Memory B cell (primary cell): Measurements from ENCODE around the gene PRELID3B.

ENCODE experiments used
- ATAC-seq: fragments of 150-1000 bp; cut with Tn5 transposase; 2 replicates; pipeline ENCODE4 v1.10.0; 2021; ENCODE audit warnings: low read depth, mild to moderate bottlenecking, moderate library complexity
- DNase-seq, 2 donors: peaks; one replicate each; pipeline ENCODE4 v3.0.0; 2022; ENCODE audit warnings: low spot score in 2 of 2
- H3K27ac Mint-ChIP-seq: one replicate; pipeline ENCODE4 v1.8.0; 2022; ENCODE audit warnings: mild to moderate bottlenecking, moderate library complexity, mixed read lengths
- H3K27me3 Mint-ChIP-seq: one replicate; pipeline ENCODE4 v1.8.0; 2022; ENCODE audit warnings: mixed read lengths
- H3K36me3 Mint-ChIP-seq: one replicate; pipeline ENCODE4 v1.8.0; 2022; ENCODE audit warnings: mild to moderate bottlenecking, mixed read lengths
- H3K4me1 Mint-ChIP-seq: one replicate; pipeline ENCODE4 v1.8.0; 2022; ENCODE audit warnings: mixed read lengths
- H3K4me3 Mint-ChIP-seq: one replicate; pipeline ENCODE4 v1.8.0; 2022; ENCODE audit warnings: mild to moderate bottlenecking, moderate library complexity, mixed read lengths
- H3K9me3 Mint-ChIP-seq: one replicate; pipeline ENCODE4 v1.8.0; 2022; ENCODE audit warnings: mixed read lengths

The PRELID3B gene

DNA sequence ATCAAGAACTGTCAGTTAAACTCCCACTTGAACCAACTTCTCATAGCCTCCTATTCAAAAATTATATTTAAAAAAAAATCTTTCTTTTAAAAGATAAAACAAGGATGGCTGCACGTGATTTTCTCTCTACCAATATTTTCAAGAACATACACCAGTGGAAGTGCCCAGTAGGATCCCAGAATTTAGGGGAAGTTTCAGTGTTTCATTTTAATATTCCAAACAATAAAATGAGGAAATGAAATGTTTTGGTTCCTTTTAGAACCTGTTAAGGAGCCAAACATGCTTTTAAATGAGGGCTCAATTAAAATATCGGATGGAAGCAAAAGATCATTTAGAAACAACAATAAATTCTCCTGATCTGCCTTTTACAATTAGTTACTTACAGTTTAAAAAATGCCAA, 26.4 kb upstream of the PRELID3B start:
- Mint-ChIP-seq H3K27me3 (peaks cover 1% of the 10 kb centered on the region), H3K9me3 (no peaks in the 10 kb centered on the region), H3K27ac (no peak overlapping the region), H3K4me3 (no peak overlapping the region), H3K36me3 (no peaks in the 10 kb centered on the region), H3K4me1 (peaks cover 15% of the 10 kb centered on the region)
- no peak for ATAC-seq
- DNase-seq = no peak

DNA sequence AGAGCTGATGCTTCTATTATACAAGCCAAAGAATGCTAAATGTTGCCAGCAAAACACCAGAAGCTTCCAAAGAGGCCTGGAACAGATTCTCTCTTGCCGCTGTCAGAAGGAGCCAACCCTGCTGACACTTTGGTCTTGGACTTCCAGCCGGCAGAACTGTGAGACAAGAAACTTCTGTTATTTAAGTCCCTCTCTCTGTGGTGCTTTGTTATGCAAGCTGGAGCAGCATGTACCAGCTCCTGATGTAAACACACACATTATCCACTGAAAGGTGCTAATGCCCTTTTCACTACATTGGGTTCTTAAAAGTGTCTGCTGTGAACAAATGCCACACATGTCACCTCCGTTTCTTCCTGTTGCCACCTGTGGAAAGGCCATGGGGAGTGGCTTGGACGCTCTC, 25.9 kb upstream of the PRELID3B start:
- Mint-ChIP-seq H3K27ac (no peak overlapping the region), H3K4me3 (no peak overlapping the region), H3K9me3 (no peaks in the 10 kb centered on the region), H3K4me1 (peaks cover 15% of the 10 kb centered on the region), H3K36me3 (no peaks in the 10 kb centered on the region), H3K27me3 (peaks cover 1% of the 10 kb centered on the region)
- DNase-seq (no peak), ATAC-seq (no peak)

DNA sequence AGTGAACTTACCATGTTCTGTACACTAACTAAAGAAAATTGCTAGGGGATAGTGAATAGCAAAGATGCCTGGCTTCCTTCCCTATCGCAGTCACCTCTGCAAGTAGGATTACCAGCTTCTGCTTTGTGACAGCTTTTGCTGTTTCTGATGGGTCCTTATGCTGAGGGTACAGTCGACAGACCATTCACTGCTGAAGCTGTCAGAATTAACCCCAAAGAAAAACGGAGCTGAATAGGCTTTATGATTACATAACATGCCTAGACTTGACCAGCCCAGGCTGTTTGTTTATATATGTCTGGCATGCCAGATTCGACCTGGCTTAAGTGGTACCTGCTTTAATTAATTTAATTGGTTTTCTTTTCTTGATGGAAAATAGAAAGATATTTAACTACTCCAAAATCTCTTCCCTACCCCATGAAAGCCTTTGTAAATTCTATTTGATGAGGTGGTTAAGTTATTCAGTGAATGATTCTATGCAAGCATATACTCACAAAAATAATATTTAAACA, 21.7 kb upstream of the PRELID3B start:
- no peak for ATAC-seq
- H3K4me3 Mint-ChIP-seq = no peak overlapping the region
- no peaks in the 10 kb centered on the region for H3K4me1 Mint-ChIP-seq
- H3K27me3 Mint-ChIP-seq = peaks cover 2% of the 10 kb centered on the region
- H3K9me3 Mint-ChIP-seq = no peaks in the 10 kb centered on the region
- no peak overlapping the region for H3K27ac Mint-ChIP-seq
- no peak for DNase-seq
- no peaks in the 10 kb centered on the region for H3K36me3 Mint-ChIP-seq

DNA sequence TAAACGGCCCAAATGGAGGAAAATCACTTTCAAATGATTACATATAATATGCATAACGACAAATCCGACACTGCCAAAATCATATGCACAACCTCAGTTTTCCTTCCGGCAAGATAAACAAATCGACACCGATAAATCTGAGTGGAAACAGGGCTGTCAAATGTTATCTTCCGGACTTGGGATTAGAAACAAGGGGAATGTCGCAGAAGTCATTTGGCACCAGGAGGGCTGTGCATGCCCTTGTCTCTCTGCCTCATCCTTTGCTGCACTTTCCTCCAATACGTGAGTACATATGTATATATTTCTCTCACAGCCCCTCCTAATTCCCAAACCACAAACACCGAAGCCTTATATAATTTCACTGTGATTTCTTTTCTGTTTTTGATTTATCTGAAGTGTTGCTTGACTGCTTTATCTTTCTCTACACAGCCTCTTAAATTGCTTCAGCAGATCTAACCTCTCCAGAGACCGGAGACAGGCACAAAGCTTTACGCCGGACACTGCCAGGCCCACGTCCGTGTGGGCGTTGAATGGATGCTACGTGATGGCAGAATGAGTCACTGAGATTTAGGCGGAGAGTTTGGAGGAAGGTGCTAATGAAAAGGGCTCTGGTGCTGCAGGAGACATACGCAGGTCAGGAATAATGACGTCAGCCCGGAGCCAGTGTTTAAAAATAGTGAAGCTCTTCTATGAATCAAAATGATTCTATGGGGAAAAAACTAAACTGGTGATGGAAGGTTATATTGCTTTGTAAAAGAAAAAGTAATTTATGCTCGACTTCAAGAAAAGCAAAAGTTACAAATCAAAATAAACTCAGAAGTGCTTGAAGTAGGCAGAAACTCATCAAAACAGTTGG, 21.0 kb upstream of the PRELID3B start:
- no peaks in the 10 kb centered on the region for H3K9me3 Mint-ChIP-seq
- H3K4me1 Mint-ChIP-seq = no peaks in the 10 kb centered on the region
- DNase-seq (no peak), ATAC-seq (no peak)
- H3K4me3 Mint-ChIP-seq = no peak overlapping the region
- H3K36me3 Mint-ChIP-seq = no peaks in the 10 kb centered on the region
- H3K27me3 Mint-ChIP-seq = peaks cover 2% of the 10 kb centered on the region
- H3K27ac Mint-ChIP-seq = no peak overlapping the region

DNA sequence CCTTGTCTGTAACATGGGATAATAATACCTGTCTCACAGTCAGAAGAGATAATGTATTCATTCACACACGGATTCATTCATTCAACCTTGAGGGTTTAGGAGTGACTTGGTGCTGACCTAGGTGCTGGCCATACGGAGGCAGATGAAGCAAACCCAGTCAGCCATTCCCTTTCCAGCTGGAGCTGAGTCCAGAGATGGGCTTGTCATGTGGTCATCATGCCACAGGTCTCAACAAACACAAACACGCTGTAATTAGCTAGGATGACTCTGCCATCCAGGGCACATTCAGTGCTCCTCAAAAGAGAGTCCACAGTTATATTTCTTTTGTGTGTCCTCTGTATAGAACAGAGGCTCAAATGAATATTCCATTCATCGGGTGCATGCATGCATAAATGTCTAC, 19.5 kb upstream of the PRELID3B start:
- no peak for DNase-seq
- no peak for ATAC-seq
- H3K27me3 Mint-ChIP-seq = peaks cover 2% of the 10 kb centered on the region
- H3K27ac Mint-ChIP-seq = no peak overlapping the region
- H3K4me1 Mint-ChIP-seq = no peaks in the 10 kb centered on the region
- H3K4me3 Mint-ChIP-seq = no peak overlapping the region
- H3K36me3 Mint-ChIP-seq = no peaks in the 10 kb centered on the region
- H3K9me3 Mint-ChIP-seq = no peaks in the 10 kb centered on the region

DNA sequence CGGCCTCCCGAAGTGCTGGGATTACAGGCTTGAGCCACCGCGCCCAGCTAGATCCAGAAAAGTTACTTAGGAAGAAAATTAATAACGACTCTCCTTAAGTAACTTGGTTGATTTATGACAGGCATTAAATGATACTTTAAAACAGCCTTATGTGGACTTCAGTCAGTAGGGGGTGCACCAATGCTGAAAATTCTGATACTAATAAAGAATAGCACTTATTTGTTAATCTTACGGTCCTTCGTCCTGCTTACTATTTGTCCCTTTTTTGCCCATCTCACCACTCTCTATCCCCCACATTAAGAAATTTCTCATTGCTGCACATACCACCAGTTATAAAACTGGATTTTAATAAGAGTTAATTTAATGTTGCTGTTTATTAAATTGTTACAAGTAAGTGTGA, 12.7 kb upstream of the PRELID3B start:
- DNase-seq (peak in 1 of 2 donors; percentile 16), ATAC-seq (peak; percentile 58)
- H3K4me1 Mint-ChIP-seq = peaks cover 2% of the 10 kb centered on the region
- H3K36me3 Mint-ChIP-seq = no peaks in the 10 kb centered on the region
- H3K27me3 Mint-ChIP-seq = peaks cover 8% of the 10 kb centered on the region
- H3K27ac Mint-ChIP-seq = no peak overlapping the region
- H3K4me3 Mint-ChIP-seq = no peak overlapping the region
- H3K9me3 Mint-ChIP-seq = no peaks in the 10 kb centered on the region

DNA sequence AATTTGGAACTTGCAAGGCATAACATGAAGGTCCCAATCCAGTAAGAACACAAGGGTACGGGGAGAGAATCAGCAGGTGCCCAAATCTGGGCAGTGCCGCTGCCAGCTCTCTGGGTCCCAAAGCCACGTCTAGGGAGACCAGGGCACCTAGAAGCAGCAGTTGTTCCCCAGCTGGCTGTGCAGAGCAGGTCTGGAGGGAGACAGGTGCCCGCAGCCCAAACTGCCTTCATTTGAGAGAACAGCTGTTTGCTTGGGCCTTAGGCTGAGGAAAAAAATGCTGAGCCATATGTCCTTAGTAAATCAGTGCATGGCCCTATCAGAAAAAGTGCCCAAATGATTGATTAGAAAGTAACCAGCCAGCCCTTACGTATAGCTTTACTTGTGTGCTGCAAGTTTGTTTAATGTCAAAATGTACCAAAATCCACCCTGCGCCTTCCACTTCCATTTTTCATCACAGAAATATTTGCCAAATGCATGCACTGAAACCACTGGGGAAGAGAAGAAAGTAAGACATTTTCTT, 9.1 kb upstream of the PRELID3B start:
- H3K4me1 Mint-ChIP-seq = peaks cover 6% of the 10 kb centered on the region
- H3K36me3 Mint-ChIP-seq = no peaks in the 10 kb centered on the region
- no peak overlapping the region for H3K27ac Mint-ChIP-seq
- no peaks in the 10 kb centered on the region for H3K9me3 Mint-ChIP-seq
- ATAC-seq (no peak), DNase-seq (no peak)
- no peak overlapping the region for H3K4me3 Mint-ChIP-seq
- peaks cover 10% of the 10 kb centered on the region for H3K27me3 Mint-ChIP-seq

DNA sequence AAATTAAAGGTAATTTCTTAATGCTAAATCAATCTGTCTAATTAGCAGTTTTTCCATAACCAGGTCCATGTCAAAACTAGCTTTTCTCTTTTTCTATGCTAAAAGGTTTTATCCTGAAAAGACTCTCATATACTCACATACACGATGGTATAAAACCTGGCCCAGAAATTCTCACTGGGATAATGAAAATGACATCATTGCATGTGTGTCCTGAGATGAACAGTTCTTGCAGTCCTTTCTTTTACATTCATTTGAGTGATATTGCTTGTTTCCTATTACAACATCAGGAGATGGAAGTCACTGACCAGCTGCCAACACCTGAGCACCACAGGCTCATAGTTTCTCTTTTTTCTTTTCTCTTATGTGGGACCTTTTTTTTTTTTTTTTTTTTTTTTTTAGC, 7.9 kb upstream of the PRELID3B start:
- no peak overlapping the region for H3K27ac Mint-ChIP-seq
- DNase-seq (no peak), ATAC-seq (no peak)
- no peaks in the 10 kb centered on the region for H3K9me3 Mint-ChIP-seq
- no peak overlapping the region for H3K4me3 Mint-ChIP-seq
- no peaks in the 10 kb centered on the region for H3K36me3 Mint-ChIP-seq
- peaks cover 5% of the 10 kb centered on the region for H3K4me1 Mint-ChIP-seq
- peaks cover 10% of the 10 kb centered on the region for H3K27me3 Mint-ChIP-seq

DNA sequence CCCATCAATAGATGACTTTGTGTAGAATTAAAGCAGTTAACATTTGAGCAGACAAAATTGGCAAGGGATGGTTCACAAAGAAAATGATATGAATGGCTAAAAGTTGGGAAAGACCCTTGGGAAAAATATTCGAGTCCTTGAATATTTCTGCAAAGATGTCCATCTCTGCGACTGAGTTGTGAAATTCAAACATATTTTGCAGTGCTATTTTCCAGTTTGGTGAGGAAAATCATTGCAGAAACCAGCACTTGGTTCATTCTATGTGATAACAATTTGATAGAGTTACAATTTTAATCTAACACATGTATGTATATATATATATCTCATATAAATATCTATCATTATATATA, 6.1 kb upstream of the PRELID3B start:
- no peak for DNase-seq
- Mint-ChIP-seq H3K4me3 (no peak overlapping the region), H3K36me3 (no peaks in the 10 kb centered on the region), H3K27ac (no peak overlapping the region), H3K9me3 (no peaks in the 10 kb centered on the region), H3K27me3 (peaks cover 7% of the 10 kb centered on the region), H3K4me1 (peaks cover 10% of the 10 kb centered on the region)
- ATAC-seq = no peak

DNA sequence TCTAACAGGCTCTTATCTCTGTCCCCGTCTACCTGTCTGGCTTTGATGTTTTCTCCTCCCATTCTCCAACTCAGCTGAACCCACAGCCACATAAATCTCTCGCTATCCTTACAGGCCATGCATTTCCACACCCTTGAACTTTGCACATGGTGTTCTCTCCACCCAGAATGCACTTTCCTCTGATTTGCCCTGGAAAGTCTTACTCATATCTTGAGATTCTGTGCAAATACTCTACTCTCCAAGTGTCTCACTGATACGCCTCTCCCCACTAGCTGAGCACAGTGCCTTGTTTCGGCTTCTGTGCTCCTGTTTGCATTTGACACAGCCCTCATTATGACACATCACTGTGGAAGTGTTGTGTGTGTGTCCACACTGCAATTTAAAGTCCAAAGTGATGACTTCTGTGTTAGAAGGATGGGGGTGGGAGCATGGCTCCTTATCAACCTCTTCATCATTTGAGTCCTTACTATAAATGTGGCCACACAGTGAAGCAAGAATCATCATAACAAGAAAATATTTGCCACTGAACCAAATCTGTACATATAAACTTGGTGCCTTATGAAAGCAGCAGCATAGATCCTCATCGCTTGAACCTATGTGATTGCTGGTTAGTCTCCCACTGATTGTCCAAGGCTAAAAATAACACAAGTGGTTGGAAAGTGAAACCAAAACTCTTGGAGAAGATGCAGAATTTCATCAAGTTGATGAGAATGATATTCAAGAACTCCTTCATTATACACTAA, 5.5 kb upstream of the PRELID3B start:
- Mint-ChIP-seq H3K4me1 (peaks cover 13% of the 10 kb centered on the region), H3K27ac (no peak overlapping the region), H3K9me3 (no peaks in the 10 kb centered on the region), H3K4me3 (no peak overlapping the region), H3K27me3 (peaks cover 7% of the 10 kb centered on the region), H3K36me3 (no peaks in the 10 kb centered on the region)
- no peak for DNase-seq
- ATAC-seq = no peak

DNA sequence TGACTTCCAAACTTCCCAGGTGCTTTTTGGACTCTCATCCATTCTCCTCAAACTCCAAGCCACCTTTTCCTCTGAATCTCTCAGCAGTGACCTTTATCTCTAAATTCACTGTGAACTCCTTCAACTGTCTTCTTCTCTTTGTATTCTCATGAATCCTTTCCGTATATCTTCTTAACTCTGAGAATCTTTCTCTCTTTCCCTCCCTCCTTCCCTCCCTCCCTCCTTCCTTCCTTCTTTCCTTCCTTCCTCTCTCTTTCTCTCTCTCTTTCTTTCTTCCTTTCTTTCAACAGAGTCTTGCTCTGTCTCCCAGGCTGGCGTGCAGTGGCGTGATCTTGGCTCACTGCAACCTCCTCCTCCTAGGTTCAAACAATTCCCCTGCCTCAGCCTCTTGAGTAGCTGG, 4.3 kb upstream of the PRELID3B start:
- no peaks in the 10 kb centered on the region for H3K36me3 Mint-ChIP-seq
- ATAC-seq = no peak
- no peak for DNase-seq
- no peaks in the 10 kb centered on the region for H3K9me3 Mint-ChIP-seq
- no peak overlapping the region for H3K27ac Mint-ChIP-seq
- H3K4me1 Mint-ChIP-seq = peaks cover 13% of the 10 kb centered on the region
- H3K4me3 Mint-ChIP-seq = no peak overlapping the region
- peaks cover 5% of the 10 kb centered on the region for H3K27me3 Mint-ChIP-seq

DNA sequence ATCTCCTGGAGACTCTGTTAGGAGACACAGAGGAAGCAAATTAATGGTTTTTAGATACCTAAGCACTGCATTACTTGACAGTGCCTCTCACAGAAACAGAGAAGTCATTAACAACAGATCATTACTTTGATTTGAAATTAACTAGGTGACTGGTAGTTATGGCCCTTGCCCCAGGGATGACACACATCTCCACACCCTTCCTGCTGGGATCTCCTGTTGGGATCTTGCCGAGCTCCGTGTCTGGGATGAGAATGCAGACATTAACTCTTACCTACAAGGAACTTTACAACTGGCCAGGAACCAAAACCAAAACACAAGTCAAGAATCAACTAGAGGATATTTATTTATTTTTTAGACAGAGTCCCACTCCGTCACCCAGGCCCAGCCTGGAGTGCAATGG, 2.2 kb upstream of the PRELID3B start:
- no peaks in the 10 kb centered on the region for H3K9me3 Mint-ChIP-seq
- H3K27me3 Mint-ChIP-seq = peaks cover 1% of the 10 kb centered on the region
- DNase-seq = no peak
- peaks cover 25% of the 10 kb centered on the region for H3K4me1 Mint-ChIP-seq
- H3K36me3 Mint-ChIP-seq = peaks cover 5% of the 10 kb centered on the region
- ATAC-seq = no peak
- no peak overlapping the region for H3K27ac Mint-ChIP-seq
- no peak overlapping the region for H3K4me3 Mint-ChIP-seq

DNA sequence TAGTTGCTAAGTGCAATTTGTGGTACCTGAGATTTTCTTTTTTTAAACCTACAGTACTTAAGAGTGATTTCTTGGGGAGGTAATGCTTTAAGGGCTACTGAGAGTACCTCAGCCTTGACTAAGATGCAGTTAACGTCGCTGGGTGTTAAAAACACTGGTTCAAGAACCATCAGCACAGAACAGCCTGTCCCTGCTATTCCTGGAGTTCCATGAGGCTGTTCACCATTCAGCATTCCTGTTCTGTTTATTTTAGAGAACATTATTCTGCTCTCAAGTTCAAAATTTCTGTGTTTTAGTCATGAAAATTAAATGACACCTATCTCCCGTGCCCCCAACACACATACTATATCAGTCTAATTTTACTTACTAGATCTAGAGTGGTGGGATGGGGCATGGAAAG, 1.7 kb upstream of the PRELID3B start:
- DNase-seq (no peak), ATAC-seq (no peak)
- Mint-ChIP-seq H3K27ac (peak overlapping the region; percentile 93), H3K9me3 (no peaks in the 10 kb centered on the region), H3K27me3 (peaks cover under 1% of the 10 kb centered on the region), H3K4me3 (no peak overlapping the region), H3K36me3 (peaks cover 5% of the 10 kb centered on the region), H3K4me1 (peaks cover 26% of the 10 kb centered on the region)

DNA sequence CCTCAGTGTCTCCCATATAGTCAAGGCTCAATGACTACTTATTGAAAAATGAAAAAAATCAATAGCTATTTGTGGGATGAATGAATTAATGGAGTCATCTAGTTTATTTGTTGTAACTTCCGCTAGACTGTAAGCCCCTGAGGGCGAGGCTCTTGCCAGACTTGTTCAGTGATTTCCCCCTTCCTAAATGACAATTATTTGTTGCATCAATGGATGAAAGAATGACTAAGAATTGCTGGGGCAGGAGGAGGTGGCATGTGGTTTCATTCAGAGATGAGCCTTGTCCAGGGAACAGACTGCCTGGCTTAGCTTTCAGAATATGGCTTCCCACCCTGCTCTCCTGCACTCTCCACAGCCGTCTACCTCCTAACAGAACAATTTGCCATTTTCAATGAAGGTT, 1.1 kb upstream of the PRELID3B start:
- Mint-ChIP-seq H3K9me3 (no peaks in the 10 kb centered on the region), H3K27ac (peak overlapping the region; percentile 93), H3K4me1 (peaks cover 26% of the 10 kb centered on the region), H3K36me3 (peaks cover 5% of the 10 kb centered on the region), H3K27me3 (no peaks in the 10 kb centered on the region), H3K4me3 (peak overlapping the region; percentile 96)
- DNase-seq (no peak), ATAC-seq (no peak)
